HL-60 (cell line): ENCODE data around the gene SNW1.

ENCODE experiments used
- DNase-seq, 2 experiments: peaks; one replicate each; pipeline ENCODE4 v3.0.0-alpha.2; 2010 to 2020; ENCODE audit warnings: low read depth in 1 of 2, low spot score in 1 of 2
- H3K27ac ChIP-seq: fragments of 250-450 bp; sonication (Bioruptor Pico); replicated peaks from 2 replicates; pipeline ENCODE4 v1.5.1; 2020; ENCODE audit warnings: mild to moderate bottlenecking, moderate library complexity
- H3K27me3 ChIP-seq: fragments of 250-450 bp; sonication (Bioruptor Pico); 2 replicates; pipeline ENCODE4 v1.5.1; 2021; ENCODE audit warnings: mild to moderate bottlenecking, moderate library complexity; ENCODE audit not compliant: insufficient read depth, poor library complexity, severe bottlenecking
- H3K4me3 ChIP-seq: replicated peaks from 2 replicates; pipeline ENCODE4 v1.5.1; 2011; ENCODE audit warnings: mild to moderate bottlenecking, control low read depth, low read length; ENCODE audit not compliant: insufficient read depth
- CTCF ChIP-seq: IDR thresholded peaks from one replicate; pipeline ENCODE4 v1.5.1; 2011; ENCODE audit warnings: low read length, control low read depth, inconsistent platforms; ENCODE audit not compliant: insufficient read depth
- GABPA ChIP-seq: IDR thresholded peaks from 2 replicates; pipeline ENCODE4 v1.6.1; 2012; ENCODE audit warnings: low read depth
- POLR2AphosphoS5 ChIP-seq: IDR thresholded peaks from 2 replicates; pipeline ENCODE4 v1.6.1; 2012; ENCODE audit warnings: low read depth
- REST ChIP-seq: IDR thresholded peaks from 2 replicates; pipeline ENCODE4 v1.6.1; 2012; ENCODE audit warnings: low read depth; ENCODE audit not compliant: insufficient replicate concordance
- SPI1 ChIP-seq: IDR thresholded peaks from 2 replicates; pipeline ENCODE4 v1.6.1; 2012; ENCODE audit warnings: low read depth, mild to moderate bottlenecking, borderline replicate concordance
- long read RNA-seq: library from polyadenylated mRNA; unstranded; transcript quantifications from one replicate; pipeline ENCODE4 v2.0.0, GENCODE V29; 2020

SNW1 gene
- long read RNA-seq, transcript SNW1-201 (14 exons, 2,163 nt): major isoform, 147 of 201 reads
- long read RNA-seq, partial matches to known transcripts: 40 of 201 reads
- long read RNA-seq, other reads (novel, unspliced or antisense): 11 of 201 reads

GRCh38 chr14:77760381-77761204 is at the start of gene SNW1:
Gene SNW1, minus strand, starts transcription at chr14:77761156. Its CDS starts 29 bp downstream, at chr14:77761127.
- peak within 1 kb of the TSS; percentile 81 for H3K4me3 ChIP-seq
- H3K27me3 ChIP-seq: no peaks in the 10 kb centered on the region
- TF ChIP-seq SPI1 (no peak), REST (no peak), GABPA (peak; percentile 59), CTCF (no peak), POLR2AphosphoS5 (peak; percentile 67)
- peak within 1 kb of the TSS; percentile 85 for H3K27ac ChIP-seq
- peak; percentile 69 to 85 for DNase-seq

- Histone ChIP-seq H3K27me3 (no peaks in the 10 kb centered on the region), H3K27ac (no peak overlapping the region), H3K4me3 (no peak overlapping the region)
- no peak for DNase-seq
- TF ChIP-seq SPI1: no peak
- TF ChIP-seq CTCF: no peak
- TF ChIP-seq GABPA: no peak
- no peak for TF ChIP-seq REST
- TF ChIP-seq POLR2AphosphoS5: no peak
Observed at GRCh38 chr14:77809011-77809410, 48.1 kb upstream of the SNW1 start.

- Histone ChIP-seq H3K27ac (no peak overlapping the region), H3K4me3 (no peak overlapping the region), H3K27me3 (no peaks in the 10 kb centered on the region)
- no peak for DNase-seq
- TF ChIP-seq POLR2AphosphoS5: no peak
- TF ChIP-seq REST: no peak
- TF ChIP-seq GABPA: no peak
- no peak for TF ChIP-seq SPI1
- TF ChIP-seq CTCF: no peak
Observed at GRCh38 chr14:77808250-77808649, 47.3 kb upstream of the SNW1 start.
